ENCODE results near the gene COMMD3. TPM values are rescaled to one million over a fixed set of nuclear protein-coding genes. Genes with fewer than 3 reads are reported as not detected.
A peak's percentile ranks its signal among the peaks of the same experiment; 100 is the strongest.

The COMMD3 gene
- total and polyA plus RNA-seq, 10 donors: 43.5 to 76.0 (median 53.4) TPM

DNA sequence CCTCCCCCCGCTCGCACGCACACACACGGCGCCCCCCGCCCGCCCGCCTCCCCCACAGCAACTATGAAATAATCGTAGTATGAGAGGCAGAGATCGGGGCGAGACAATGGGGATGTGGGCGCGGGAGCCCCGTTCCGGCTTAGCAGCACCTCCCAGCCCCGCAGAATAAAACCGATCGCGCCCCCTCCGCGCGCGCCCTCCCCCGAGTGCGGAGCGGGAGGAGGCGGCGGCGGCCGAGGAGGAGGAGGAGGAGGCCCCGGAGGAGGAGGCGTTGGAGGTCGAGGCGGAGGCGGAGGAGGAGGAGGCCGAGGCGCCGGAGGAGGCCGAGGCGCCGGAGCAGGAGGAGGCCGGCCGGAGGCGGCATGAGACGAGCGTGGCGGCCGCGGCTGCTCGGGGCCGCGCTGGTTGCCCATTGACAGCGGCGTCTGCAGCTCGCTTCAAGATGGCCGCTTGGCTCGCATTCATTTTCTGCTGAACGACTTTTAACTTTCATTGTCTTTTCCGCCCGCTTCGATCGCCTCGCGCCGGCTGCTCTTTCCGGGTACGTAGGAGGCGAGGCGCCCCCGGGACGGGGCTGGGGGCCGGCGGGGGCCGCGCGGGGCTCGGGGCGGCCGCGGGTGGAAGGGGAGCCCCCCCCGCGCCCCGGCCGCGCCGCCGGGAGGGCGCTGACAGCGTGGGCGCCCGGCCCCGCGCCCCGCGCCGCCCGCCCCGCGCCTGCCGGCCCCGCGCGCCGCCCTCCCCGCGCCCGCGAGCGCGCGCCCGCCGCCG is 5.2 kb downstream of the COMMD3 start:
- peaks cover 38 to 80% (median 70%) of the 10 kb centered on the region in 6 donors for H3K4me1 ChIP-seq
- peak overlapping the region; percentile 87 to 97 (median 94) for H3K27ac ChIP-seq
- H3K27me3 ChIP-seq (replicated peaks in 1 of 7): peaks cover 0 to 39% (median 0%) of the 10 kb centered on the region in 7 donors
- DNase-seq: peak; percentile 92
- H3K36me3 ChIP-seq: no peaks in the 10 kb centered on the region
- TF ChIP-seq, protein P1, sequence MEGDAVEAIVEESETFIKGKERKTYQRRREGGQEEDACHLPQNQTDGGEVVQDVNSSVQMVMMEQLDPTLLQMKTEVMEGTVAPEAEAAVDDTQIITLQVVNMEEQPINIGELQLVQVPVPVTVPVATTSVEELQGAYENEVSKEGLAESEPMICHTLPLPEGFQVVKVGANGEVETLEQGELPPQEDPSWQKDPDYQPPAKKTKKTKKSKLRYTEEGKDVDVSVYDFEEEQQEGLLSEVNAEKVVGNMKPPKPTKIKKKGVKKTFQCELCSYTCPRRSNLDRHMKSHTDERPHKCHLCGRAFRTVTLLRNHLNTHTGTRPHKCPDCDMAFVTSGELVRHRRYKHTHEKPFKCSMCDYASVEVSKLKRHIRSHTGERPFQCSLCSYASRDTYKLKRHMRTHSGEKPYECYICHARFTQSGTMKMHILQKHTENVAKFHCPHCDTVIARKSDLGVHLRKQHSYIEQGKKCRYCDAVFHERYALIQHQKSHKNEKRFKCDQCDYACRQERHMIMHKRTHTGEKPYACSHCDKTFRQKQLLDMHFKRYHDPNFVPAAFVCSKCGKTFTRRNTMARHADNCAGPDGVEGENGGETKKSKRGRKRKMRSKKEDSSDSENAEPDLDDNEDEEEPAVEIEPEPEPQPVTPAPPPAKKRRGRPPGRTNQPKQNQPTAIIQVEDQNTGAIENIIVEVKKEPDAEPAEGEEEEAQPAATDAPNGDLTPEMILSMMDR (IDR thresholded peaks at IDR 0.05 in 8 of 11, conservative IDR thresholded peaks at IDR 0.05 in 3 of 11): no peak
- TF ChIP-seq POLR2A (IDR thresholded peaks at IDR 0.05) (peak in 1 of 3 donors; percentile 24), POLR2AphosphoS5 (IDR thresholded peaks at IDR 0.05) (peak; percentile 65 to 88 (median 80))
- H3K9me3 ChIP-seq: no peaks in the 10 kb centered on the region
- 0 to 2% (median 0%) methylated on average over 42 to 109 of the region's 114 CpGs for WGBS, 5 donors
- peak overlapping the region; percentile 74 to 92 (median 84) for H3K4me3 ChIP-seq
- intact Hi-C loops (cut with DNase I; ENCODE audit: low total_unique reads): no loop called here

DNA sequence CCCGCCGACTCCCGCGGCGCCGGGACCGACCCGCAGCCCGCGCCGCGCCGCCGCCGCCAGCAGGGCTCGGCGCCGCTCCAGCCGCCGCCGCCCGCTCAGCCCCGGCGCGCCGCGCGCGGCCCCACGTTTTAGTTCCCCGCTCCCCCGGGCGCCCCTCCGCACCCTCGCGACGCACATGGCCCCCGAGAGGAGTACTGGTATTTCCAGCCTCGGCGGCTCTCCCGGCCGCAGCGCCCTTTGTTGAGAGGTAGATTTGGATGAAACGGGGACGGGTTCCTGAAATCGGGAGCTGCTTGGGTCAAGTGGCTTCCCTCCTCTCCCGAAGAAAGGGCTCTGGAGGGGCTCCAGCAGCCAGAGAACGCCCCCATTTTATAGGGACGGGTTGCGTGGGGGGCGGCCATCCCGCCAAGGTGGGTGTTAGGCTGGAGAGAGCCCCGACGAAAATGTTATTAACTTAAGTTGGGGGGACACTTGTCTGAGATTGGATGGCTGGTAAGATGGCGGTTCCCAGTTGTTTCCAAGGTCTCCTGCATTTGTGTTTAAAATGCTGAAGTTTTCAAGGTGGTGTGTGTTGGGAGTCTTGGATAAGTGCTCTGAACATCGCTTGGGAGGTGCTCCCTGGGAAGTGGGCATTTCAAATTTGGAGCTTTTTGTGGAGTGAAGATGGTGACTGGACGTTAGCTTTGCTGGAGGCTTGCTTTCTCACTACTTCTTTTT is 5.9 kb downstream of the COMMD3 start:
- 1 to 3% (median 2%) methylated on average over 18 to 57 of the region's 57 CpGs for WGBS, 5 donors
- TF ChIP-seq, protein P1 (IDR thresholded peaks at IDR 0.05 in 8 of 11, conservative IDR thresholded peaks at IDR 0.05 in 3 of 11): no peak
- TF ChIP-seq POLR2A (IDR thresholded peaks at IDR 0.05): no peak
- no peak for TF ChIP-seq POLR2AphosphoS5 (IDR thresholded peaks at IDR 0.05)
- Histone ChIP-seq H3K36me3 (peaks cover 0 to 5% (median 0%) of the 10 kb centered on the region in 6 donors), H3K27me3 (replicated peaks in 1 of 7) (peaks cover 0 to 39% (median 0%) of the 10 kb centered on the region in 7 donors), H3K4me3 (peak overlapping the region; percentile 44 to 90 (median 60)), H3K27ac (peak overlapping the region in 7 of 8 donors; percentile 31 to 64 (median 57)), H3K9me3 (no peaks in the 10 kb centered on the region), H3K4me1 (peaks cover 40 to 81% (median 70%) of the 10 kb centered on the region in 6 donors)
- intact Hi-C loops (cut with DNase I; ENCODE audit: low total_unique reads): no loop called here
- DNase-seq: peak; percentile 86

DNA sequence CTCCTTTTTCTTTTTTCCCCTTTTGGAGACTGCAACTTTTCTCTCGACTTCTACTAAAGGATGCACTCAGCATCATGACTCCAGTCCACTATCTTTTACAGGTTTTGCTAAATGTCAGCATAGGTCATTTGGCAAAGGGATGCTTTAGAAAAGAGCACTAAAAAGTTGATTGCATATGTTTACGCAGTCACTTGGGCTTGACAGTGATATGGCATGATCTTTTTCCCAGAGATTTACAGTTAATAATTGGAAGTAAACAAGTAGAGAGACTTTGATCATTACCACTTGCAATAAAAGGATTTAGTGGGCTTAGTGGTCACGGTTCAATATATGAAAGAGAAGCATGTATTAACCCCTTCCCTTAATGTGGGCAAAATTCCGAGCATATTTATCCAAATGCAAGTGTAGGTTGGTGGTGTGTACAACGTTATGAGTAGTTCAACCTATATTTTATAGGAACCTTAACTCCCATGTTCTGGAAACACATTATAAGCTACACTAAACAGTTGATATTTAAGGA is 6.5 kb downstream of the COMMD3 start:
- Histone ChIP-seq H3K36me3 (peaks cover 0 to 11% (median 2%) of the 10 kb centered on the region in 6 donors), H3K27me3 (replicated peaks in 1 of 7) (peaks cover 0 to 39% (median 0%) of the 10 kb centered on the region in 7 donors), H3K4me1 (peaks cover 34 to 75% (median 64%) of the 10 kb centered on the region in 6 donors), H3K4me3 (peak overlapping the region; percentile 44 to 90 (median 60)), H3K27ac (peak overlapping the region in 4 of 8 donors; percentile 57 to 64 (median 62)), H3K9me3 (no peaks in the 10 kb centered on the region)
- TF ChIP-seq, protein P1 (IDR thresholded peaks at IDR 0.05 in 8 of 11, conservative IDR thresholded peaks at IDR 0.05 in 3 of 11): no peak
- TF ChIP-seq POLR2AphosphoS5 (IDR thresholded peaks at IDR 0.05) (no peak), POLR2A (IDR thresholded peaks at IDR 0.05) (no peak)
- intact Hi-C loops (cut with DNase I; ENCODE audit: low total_unique reads): no loop called here
- no peak for DNase-seq
- WGBS, 5 donors: 73 to 80% (median 75%) methylated on average over 5 of the region's 5 CpGs

Data from spleen (tissue), 11 donors.